B cell (primary cell): ENCODE results near the gene OPN5.

Experiments used
- EZH2 ChIP-seq: IDR thresholded peaks from 2 replicates; pipeline ENCODE4 v1.6.1; 2012; ENCODE audit warnings: borderline replicate concordance, low read depth, mild to moderate bottlenecking, moderate library complexity, low read length; ENCODE audit not compliant: insufficient read depth, poor library complexity, severe bottlenecking
- TF ChIP-seq, protein P1 (sequence below): fragments of 200-600 bp; IDR thresholded peaks from one replicate; pipeline ENCODE4 v1.8.0; 2022; ENCODE audit warnings: antibody characterized with exemption, mild to moderate bottlenecking

DNA sequence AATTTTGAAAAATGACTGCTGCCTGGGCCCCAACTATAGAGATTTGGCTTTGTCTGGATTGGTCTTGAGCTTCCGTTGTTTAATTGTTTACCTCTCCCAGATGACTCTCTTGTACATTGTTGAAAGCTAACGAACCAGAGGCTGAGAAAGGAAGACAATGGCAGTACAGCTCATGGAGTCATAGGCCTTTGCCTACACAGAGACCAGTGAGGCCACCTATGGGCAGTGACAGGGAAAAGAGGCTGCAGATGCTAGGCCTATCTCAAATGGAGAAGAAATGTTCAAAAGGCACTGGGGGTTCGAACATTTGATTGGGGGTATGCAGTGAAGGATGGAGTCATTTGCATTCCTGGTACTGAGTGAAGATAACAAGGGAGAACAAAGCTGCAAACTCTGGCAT, 29.1 kb downstream of the OPN5 start:
- TF ChIP-seq, protein P1, sequence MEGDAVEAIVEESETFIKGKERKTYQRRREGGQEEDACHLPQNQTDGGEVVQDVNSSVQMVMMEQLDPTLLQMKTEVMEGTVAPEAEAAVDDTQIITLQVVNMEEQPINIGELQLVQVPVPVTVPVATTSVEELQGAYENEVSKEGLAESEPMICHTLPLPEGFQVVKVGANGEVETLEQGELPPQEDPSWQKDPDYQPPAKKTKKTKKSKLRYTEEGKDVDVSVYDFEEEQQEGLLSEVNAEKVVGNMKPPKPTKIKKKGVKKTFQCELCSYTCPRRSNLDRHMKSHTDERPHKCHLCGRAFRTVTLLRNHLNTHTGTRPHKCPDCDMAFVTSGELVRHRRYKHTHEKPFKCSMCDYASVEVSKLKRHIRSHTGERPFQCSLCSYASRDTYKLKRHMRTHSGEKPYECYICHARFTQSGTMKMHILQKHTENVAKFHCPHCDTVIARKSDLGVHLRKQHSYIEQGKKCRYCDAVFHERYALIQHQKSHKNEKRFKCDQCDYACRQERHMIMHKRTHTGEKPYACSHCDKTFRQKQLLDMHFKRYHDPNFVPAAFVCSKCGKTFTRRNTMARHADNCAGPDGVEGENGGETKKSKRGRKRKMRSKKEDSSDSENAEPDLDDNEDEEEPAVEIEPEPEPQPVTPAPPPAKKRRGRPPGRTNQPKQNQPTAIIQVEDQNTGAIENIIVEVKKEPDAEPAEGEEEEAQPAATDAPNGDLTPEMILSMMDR = no peak
- no peak for TF ChIP-seq EZH2
